Mammary epithelial cell (primary cell): ENCODE data around the gene CCDC47.

Experiments used
- EZH2 ChIP-seq: IDR thresholded peaks from 2 replicates; pipeline ENCODE4 v1.6.1; 2012; ENCODE audit warnings: low read length, inconsistent platforms, borderline replicate concordance
- TF ChIP-seq, protein P1 (sequence below), 2 donors: IDR thresholded peaks in 1 of 2; conservative IDR thresholded peaks in 1 of 2; 2 replicates each; pipeline ENCODE4 v1.5.1; 2011 to 2012; ENCODE audit warnings: inconsistent platforms in 2 of 2, low read length in 2 of 2, mild to moderate bottlenecking in 2 of 2, control low read depth in 1 of 2, low read depth in 1 of 2; ENCODE audit not compliant: insufficient read depth in 1 of 2; ENCODE audit errors: extremely low read depth in 1 of 2

GRCh38 chr17:63809970-63810369, 36.6 kb upstream of the CCDC47 start:
- TF ChIP-seq, protein P1, sequence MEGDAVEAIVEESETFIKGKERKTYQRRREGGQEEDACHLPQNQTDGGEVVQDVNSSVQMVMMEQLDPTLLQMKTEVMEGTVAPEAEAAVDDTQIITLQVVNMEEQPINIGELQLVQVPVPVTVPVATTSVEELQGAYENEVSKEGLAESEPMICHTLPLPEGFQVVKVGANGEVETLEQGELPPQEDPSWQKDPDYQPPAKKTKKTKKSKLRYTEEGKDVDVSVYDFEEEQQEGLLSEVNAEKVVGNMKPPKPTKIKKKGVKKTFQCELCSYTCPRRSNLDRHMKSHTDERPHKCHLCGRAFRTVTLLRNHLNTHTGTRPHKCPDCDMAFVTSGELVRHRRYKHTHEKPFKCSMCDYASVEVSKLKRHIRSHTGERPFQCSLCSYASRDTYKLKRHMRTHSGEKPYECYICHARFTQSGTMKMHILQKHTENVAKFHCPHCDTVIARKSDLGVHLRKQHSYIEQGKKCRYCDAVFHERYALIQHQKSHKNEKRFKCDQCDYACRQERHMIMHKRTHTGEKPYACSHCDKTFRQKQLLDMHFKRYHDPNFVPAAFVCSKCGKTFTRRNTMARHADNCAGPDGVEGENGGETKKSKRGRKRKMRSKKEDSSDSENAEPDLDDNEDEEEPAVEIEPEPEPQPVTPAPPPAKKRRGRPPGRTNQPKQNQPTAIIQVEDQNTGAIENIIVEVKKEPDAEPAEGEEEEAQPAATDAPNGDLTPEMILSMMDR (conservative IDR thresholded peaks at IDR 0.05 in 1 of 2, IDR thresholded peaks at IDR 0.05 in 1 of 2; ENCODE audit: extremely low read depth in 1 of 2, insufficient read depth in 1 of 2, low read depth in 1 of 2, low read length in 2 of 2): no peak
- TF ChIP-seq EZH2: no peak
